A673 (cell line): ENCODE results near the gene H2AZ2. TPM values are rescaled to one million over a fixed set of nuclear protein-coding genes. Genes with fewer than 3 reads are reported as not detected.
"Not testable (repeated sequence)": the region's sequence is repeated elsewhere in the genome, so short reads cannot be mapped to it uniquely, and the experiment has no call there.

ENCODE experiments used
- BruUV-seq: library from RNA; stranded (reverse); fragments of 400-500 nt; replicated peaks from 2 replicates; lab custom pipeline; 2021; lab: Mats Ljungman, UMichigan
- CTCF ChIA-PET: fragments of 300-600 bp; sonication (Branson Sonifier 250); formaldehyde crosslinking; loops from one replicate; lab custom pipeline; 2022; ENCODE audit warnings: antibody characterized with exemption; lab: Charles Lee
- POLR2A ChIA-PET: fragments of 300-600 bp; sonication (Branson Sonifier 250); formaldehyde crosslinking; loops from one replicate; lab custom pipeline; 2022; ENCODE audit warnings: antibody characterized with exemption; ENCODE audit not compliant: low non-redundant PET; lab: Charles Lee
- DNase-seq: peaks from one replicate; pipeline ENCODE4 v3.0.0-alpha.2; 2015; ENCODE audit warnings: low spot score
- H3K27ac ChIP-seq: fragments of 200-600 bp; sonication (generic); 2 replicates; pipeline ENCODE4 v1.5.1; 2016; ENCODE audit warnings: mixed run types, low read depth, mild to moderate bottlenecking, mixed read lengths, antibody characterized with exemption, low read length; ENCODE audit not compliant: poor library complexity, severe bottlenecking
- H3K27me3 ChIP-seq: fragments of 200-600 bp; sonication (generic); replicated peaks from 2 replicates; pipeline ENCODE4 v1.6.1; 2017; ENCODE audit warnings: mixed run types, low read depth, mild to moderate bottlenecking, mixed read lengths, antibody characterized with exemption, low read length; ENCODE audit not compliant: insufficient read depth, poor library complexity
- H3K36me3 ChIP-seq: fragments of 200-600 bp; sonication (generic); 2 replicates; pipeline ENCODE4 v1.6.1; 2016; ENCODE audit warnings: mixed run types, mild to moderate bottlenecking, mixed read lengths, antibody characterized with exemption, low read length; ENCODE audit not compliant: insufficient read depth, poor library complexity, severe bottlenecking
- H3K4me1 ChIP-seq: fragments of 200-600 bp; sonication (generic); 2 replicates; pipeline ENCODE4 v1.6.1; 2017; ENCODE audit warnings: mixed run types, mild to moderate bottlenecking, mixed read lengths, antibody characterized with exemption, low read length; ENCODE audit not compliant: insufficient read depth, poor library complexity, severe bottlenecking
- H3K4me3 ChIP-seq: fragments of 200-600 bp; sonication (generic); 2 replicates; pipeline ENCODE4 v1.5.1; 2016; ENCODE audit warnings: low read depth, mixed run types, mild to moderate bottlenecking, mixed read lengths, low read length; ENCODE audit not compliant: poor library complexity, severe bottlenecking
- H3K9me3 ChIP-seq: fragments of 200-600 bp; sonication (generic); 2 replicates; pipeline ENCODE4 v1.6.1; 2016; ENCODE audit warnings: mixed run types, low read depth, mild to moderate bottlenecking, mixed read lengths, antibody characterized with exemption, low read length; ENCODE audit not compliant: poor library complexity, severe bottlenecking
- EZH2 ChIP-seq: fragments of 200-600 bp; sonication (generic); IDR thresholded peaks from 2 replicates; pipeline ENCODE4 v1.6.1; 2017; ENCODE audit warnings: borderline replicate concordance, low read depth, mild to moderate bottlenecking, mixed read lengths, antibody characterized with exemption, low read length; ENCODE audit not compliant: poor library complexity, severe bottlenecking
- intact Hi-C: fragments of 100-400 bp; cut with micrococcal nuclease; formaldehyde crosslinking; loops from one replicate; pipeline ENCODE4 v1.10.0; 2022; ENCODE audit not compliant: unreplicated experiment
- total RNA-seq: library from RNA; stranded (reverse); gene quantifications from 2 replicates; pipeline ENCODE4 v1.2.3, GENCODE V29; 2021
- TF ChIP-seq, protein P1 (sequence below): fragments of 300-800, 200-600 bp; sonication (generic); conservative IDR thresholded peaks from 2 replicates; pipeline ENCODE4 v1.5.1; 2017; ENCODE audit warnings: low read depth, mild to moderate bottlenecking, antibody characterized with exemption, low read length, moderate library complexity, mixed read lengths

Gene H2AZ2
- total RNA-seq, 1 experiment from 2014 or later: 291 TPM

DNA sequence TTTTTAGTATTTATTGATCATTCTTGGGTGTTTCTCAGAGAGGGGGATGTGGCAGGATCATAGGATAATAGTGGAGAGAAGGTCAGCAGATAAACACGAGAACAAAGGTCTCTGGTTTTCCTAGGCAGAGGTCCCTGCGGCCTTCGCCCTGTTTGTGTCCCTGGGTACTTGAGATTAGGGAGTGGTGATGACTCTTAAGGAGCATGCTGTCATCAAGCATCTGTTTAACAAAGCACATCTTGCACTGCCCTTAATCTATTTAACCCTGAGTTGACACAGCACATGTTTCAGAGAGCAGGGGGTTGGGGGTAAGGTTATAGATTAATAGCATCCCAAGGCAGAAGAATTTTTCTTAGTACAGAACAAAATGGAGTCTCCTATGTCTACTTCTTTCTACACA is 22.4 kb upstream of the H2AZ2 start:
- CTCF ChIA-PET, BruUV-seq, H3K36me3 ChIP-seq, H3K4me1 ChIP-seq, H3K27ac ChIP-seq, H3K9me3 ChIP-seq, DNase-seq, POLR2A ChIA-PET, H3K4me3 ChIP-seq, intact Hi-C loops, H3K27me3 ChIP-seq: not testable (repeated sequence)

DNA sequence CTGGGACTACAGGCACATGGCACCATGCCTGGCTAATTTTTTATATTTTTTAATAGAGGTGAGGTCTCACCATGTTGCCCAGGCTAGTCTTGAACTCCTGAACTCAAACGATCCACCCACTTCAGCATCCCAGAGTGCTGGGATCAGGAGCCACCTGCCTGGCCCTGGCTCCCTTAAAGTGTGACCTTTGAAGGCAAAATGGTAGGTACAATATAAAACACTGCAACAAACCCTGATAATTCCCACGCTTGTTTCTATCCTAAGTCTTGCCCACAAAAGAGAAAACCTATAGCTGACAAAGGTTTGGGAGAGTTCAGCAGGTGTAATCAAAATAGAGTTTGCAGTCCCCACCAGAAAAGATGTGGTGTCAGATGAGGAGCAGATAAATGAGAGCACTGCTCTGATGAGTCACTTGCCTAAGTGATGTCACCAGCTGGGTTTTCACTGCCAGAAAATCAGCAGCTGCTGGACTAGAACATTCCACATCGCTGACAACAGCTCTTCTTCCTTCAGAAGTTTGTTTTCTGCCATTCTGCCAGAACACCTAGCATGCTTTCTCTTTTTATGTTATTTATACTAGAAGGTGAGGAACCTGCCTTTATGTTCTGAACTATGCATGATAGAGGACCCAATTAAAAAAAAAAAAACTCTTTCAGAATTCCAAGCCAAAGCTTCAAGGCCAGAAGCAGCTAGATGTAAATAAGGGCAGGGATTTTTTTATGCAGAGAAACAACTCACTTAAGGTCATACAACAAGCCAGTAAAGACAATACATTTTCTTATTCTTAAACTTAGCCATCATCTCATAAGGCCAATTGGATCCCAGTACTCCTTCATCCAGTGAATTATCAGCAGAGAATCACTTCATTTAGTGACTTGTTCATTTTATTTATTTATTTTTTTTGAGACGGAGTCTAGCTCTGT is 19.4 kb upstream of the H2AZ2 start:
- DNase-seq: peak; percentile 44
- no peak for TF ChIP-seq EZH2
- TF ChIP-seq, protein P1, sequence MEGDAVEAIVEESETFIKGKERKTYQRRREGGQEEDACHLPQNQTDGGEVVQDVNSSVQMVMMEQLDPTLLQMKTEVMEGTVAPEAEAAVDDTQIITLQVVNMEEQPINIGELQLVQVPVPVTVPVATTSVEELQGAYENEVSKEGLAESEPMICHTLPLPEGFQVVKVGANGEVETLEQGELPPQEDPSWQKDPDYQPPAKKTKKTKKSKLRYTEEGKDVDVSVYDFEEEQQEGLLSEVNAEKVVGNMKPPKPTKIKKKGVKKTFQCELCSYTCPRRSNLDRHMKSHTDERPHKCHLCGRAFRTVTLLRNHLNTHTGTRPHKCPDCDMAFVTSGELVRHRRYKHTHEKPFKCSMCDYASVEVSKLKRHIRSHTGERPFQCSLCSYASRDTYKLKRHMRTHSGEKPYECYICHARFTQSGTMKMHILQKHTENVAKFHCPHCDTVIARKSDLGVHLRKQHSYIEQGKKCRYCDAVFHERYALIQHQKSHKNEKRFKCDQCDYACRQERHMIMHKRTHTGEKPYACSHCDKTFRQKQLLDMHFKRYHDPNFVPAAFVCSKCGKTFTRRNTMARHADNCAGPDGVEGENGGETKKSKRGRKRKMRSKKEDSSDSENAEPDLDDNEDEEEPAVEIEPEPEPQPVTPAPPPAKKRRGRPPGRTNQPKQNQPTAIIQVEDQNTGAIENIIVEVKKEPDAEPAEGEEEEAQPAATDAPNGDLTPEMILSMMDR: no peak
- H3K27me3 ChIP-seq: no peaks in the 10 kb centered on the region
- no peaks in the 10 kb centered on the region for H3K9me3 ChIP-seq
- H3K27ac ChIP-seq: no peak overlapping the region
- no TSS peak for BruUV-seq
- H3K4me1 ChIP-seq: no peaks in the 10 kb centered on the region
- no peaks in the 10 kb centered on the region for H3K36me3 ChIP-seq
- no peak overlapping the region for H3K4me3 ChIP-seq
- ChIA-PET CTCF (interaction anchor here (0.5 to 0.6 kb wide), 2 partner anchors 11 to 129 kb away, joined by 3 read pairs; no protein-coding TSS in a partner anchor), POLR2A (no interaction called here)
- intact Hi-C loops: no loop called here

DNA sequence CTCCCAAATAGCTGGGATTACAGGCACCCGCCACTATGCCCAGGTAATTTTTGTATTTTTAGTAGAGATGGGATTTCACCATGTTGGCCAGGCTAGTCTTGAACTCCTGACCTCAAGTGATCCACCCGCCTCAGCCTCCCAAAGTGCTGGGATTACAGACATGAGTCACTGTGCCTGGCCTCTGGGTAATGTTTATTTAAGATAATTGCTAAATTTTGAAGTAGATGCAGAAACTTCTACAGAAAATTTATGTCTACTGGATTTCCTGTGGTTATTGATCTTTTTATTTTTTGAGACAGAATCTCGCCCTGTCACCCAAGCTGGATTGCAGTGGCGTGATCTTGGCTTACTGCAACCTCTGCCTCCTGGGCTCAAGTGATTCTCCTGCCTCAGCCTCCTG is 14.1 kb upstream of the H2AZ2 start:
- intact Hi-C loops, BruUV-seq, DNase-seq, H3K4me3 ChIP-seq, H3K27me3 ChIP-seq, H3K27ac ChIP-seq, H3K4me1 ChIP-seq, POLR2A ChIA-PET, H3K36me3 ChIP-seq, CTCF ChIA-PET, H3K9me3 ChIP-seq: not testable (repeated sequence)

DNA sequence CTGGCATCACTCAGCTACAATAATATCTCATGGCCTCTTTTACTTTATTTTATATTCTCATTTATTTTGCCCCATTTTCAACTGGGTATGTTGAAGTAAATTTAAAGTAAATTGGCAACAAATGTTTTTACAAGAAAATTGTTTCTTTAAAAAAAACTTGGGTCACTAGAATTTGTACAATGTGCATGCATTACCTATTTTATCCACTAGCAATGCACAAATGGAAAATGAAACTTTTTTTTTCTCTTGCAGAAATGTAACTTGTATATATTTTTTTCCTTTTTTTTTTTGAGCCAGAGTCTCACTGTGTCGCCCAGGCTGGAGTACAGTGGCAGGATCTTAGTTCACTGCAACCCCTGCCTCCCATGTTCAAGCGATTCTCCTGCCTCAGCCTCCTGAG is 10.3 kb upstream of the H2AZ2 start:
- Histone ChIP-seq H3K36me3 (no peaks in the 10 kb centered on the region), H3K4me1 (no peaks in the 10 kb centered on the region), H3K4me3 (no peak overlapping the region), H3K27ac (no peak overlapping the region), H3K9me3 (no peaks in the 10 kb centered on the region), H3K27me3 (no peaks in the 10 kb centered on the region)
- DNase-seq: no peak
- ChIA-PET POLR2A (no interaction called here), CTCF (interaction anchor here (1.9 kb wide), 1 partner anchor 278 kb away, joined by 14 read pairs; no protein-coding TSS in a partner anchor)
- TF ChIP-seq EZH2: no peak
- TF ChIP-seq, protein P1: peak; percentile 11; the same call in 1 of the 2 replicates
- no TSS peak for BruUV-seq
- intact Hi-C loops: loop anchor here (5.0 to 10.0 kb wide), 2 partner anchors 127 to 279 kb away; no protein-coding TSS in a partner anchor
